CD8-positive, alpha-beta memory T cell (primary cell): ENCODE results near the gene CREB3L1. TPM values are rescaled to one million over a fixed set of nuclear protein-coding genes. Genes with fewer than 3 reads are reported as not detected.

Experiments
- CTCF ChIA-PET: fragments of 350-600 bp; sonication (Branson Sonifier 250); formaldehyde crosslinking; loops from one replicate; lab custom pipeline; 2021; ENCODE audit warnings: antibody characterized with exemption; lab: Charles Lee
- POLR2A ChIA-PET: fragments of 350-600 bp; sonication (Branson Sonifier 250); formaldehyde crosslinking; loops from one replicate; lab custom pipeline; 2021; ENCODE audit warnings: antibody characterized with exemption; lab: Charles Lee
- DNase-seq, 5 donors: peaks; one replicate each; pipeline versions ENCODE4 v3.0.0 to v3.0.0-alpha.2; 2020 to 2022; ENCODE audit warnings: mixed read lengths in 1 of 5
- H3K27ac ChIP-seq: one replicate; pipeline ENCODE4 v1.7.0; 2013; ENCODE audit warnings: low read depth, mild to moderate bottlenecking, low read length, moderate library complexity
- H3K27me3 ChIP-seq: 2 replicates; pipeline ENCODE4 v1.7.0; 2013; ENCODE audit warnings: low read length, mild to moderate bottlenecking; ENCODE audit not compliant: insufficient read depth, poor library complexity, severe bottlenecking
- H3K36me3 ChIP-seq: 2 replicates; pipeline ENCODE4 v1.7.0; 2013; ENCODE audit warnings: mild to moderate bottlenecking, low read length, moderate library complexity; ENCODE audit not compliant: insufficient read depth
- H3K4me1 ChIP-seq: 2 replicates; pipeline ENCODE4 v1.7.0; 2013; ENCODE audit warnings: mild to moderate bottlenecking, low read length, moderate library complexity; ENCODE audit not compliant: insufficient read depth
- H3K4me3 ChIP-seq: 2 replicates; pipeline ENCODE4 v1.7.0; 2013; ENCODE audit warnings: mild to moderate bottlenecking, low read length
- H3K9me3 ChIP-seq: 2 replicates; pipeline ENCODE4 v1.7.0; 2013; ENCODE audit warnings: mild to moderate bottlenecking, low read length
- H3K27ac Mint-ChIP-seq, 8 donors: one replicate each; pipeline ENCODE4 v1.8.0; 2020 to 2021; ENCODE audit warnings: mixed read lengths in 8 of 8, mild to moderate bottlenecking in 6 of 8, inconsistent platforms in 3 of 8, moderate library complexity in 3 of 8
- H3K27me3 Mint-ChIP-seq, 2 donors: one replicate each; pipeline ENCODE4 v1.8.0; 2020 to 2021; ENCODE audit warnings: mixed read lengths in 2 of 2, mild to moderate bottlenecking in 1 of 2, moderate library complexity in 1 of 2
- H3K36me3 Mint-ChIP-seq, 3 donors: one replicate each; pipeline ENCODE4 v1.8.0; 2020 to 2021; ENCODE audit warnings: mixed read lengths in 3 of 3, inconsistent platforms in 1 of 3, mild to moderate bottlenecking in 1 of 3
- H3K4me1 Mint-ChIP-seq, 3 donors: one replicate each; pipeline ENCODE4 v1.8.0; 2020 to 2021; ENCODE audit warnings: mixed read lengths in 3 of 3, inconsistent platforms in 1 of 3, mild to moderate bottlenecking in 1 of 3
- H3K4me3 Mint-ChIP-seq, 7 donors: one replicate each; pipeline ENCODE4 v1.8.0; 2020 to 2021; ENCODE audit warnings: mixed read lengths in 7 of 7, mild to moderate bottlenecking in 6 of 7, moderate library complexity in 4 of 7, inconsistent platforms in 2 of 7
- H3K9me3 Mint-ChIP-seq, 5 donors: one replicate each; pipeline ENCODE4 v1.8.0; 2020 to 2022; ENCODE audit warnings: mixed read lengths in 5 of 5, mild to moderate bottlenecking in 3 of 5, moderate library complexity in 2 of 5, inconsistent platforms in 1 of 5
- polyA plus RNA-seq: library from polyadenylated mRNA; unstranded; fragments of 300-500 nt; fragmentation: Illumina TruSeq; gene quantifications from one replicate; pipeline ENCODE4 v1.2.3, GENCODE V29; 2021
- total RNA-seq, 2 experiments: library from RNA; stranded (reverse); gene quantifications; one replicate each; pipeline ENCODE4 v1.2.3, GENCODE V29; 2021

Gene CREB3L1
- total and polyA plus RNA-seq, 3 experiments from 2014 or later, result not detected

GRCh38 chr11:46347637-46348311, 70.3 kb downstream of the CREB3L1 start:
- Histone ChIP-seq H3K9me3 (no peaks in the 10 kb centered on the region), H3K4me1 (peaks cover 80% of the 10 kb centered on the region), H3K27ac (peak overlapping the region; percentile 63), H3K36me3 (no peaks in the 10 kb centered on the region), H3K27me3 (no peaks in the 10 kb centered on the region), H3K4me3 (peak overlapping the region; percentile 95)
- peaks cover 0 to 21% (median 0%) of the 10 kb centered on the region in 3 donors for H3K36me3 Mint-ChIP-seq
- peak in 1 of 5 donors; percentile 25 for DNase-seq
- H3K4me1 Mint-ChIP-seq, result peaks cover 62 to 79% (median 67%) of the 10 kb centered on the region in 3 donors
- peak overlapping the region; percentile 89 to 98 (median 96) for H3K4me3 Mint-ChIP-seq
- no peaks in the 10 kb centered on the region for H3K9me3 Mint-ChIP-seq
- H3K27ac Mint-ChIP-seq, result peak overlapping the region; percentile 70 to 98 (median 94)
- ChIA-PET POLR2A (interaction anchor here (1.0 to 5.6 kb wide), 4 partner anchors 11 to 105 kb away, joined by 3 to 32 read pairs (median 5); no protein-coding TSS in a partner anchor), CTCF (interaction anchor here (0.6 to 18.1 kb wide), 9 partner anchors 10 to 213 kb away, joined by 3 to 358 read pairs (median 7); no protein-coding TSS in a partner anchor)
- peaks cover 0 to 3% of the 10 kb centered on the region in 2 donors for H3K27me3 Mint-ChIP-seq

- H3K4me3 Mint-ChIP-seq, result peak overlapping the region; percentile 89 to 98 (median 96)
- no peaks in the 10 kb centered on the region for H3K9me3 ChIP-seq
- peaks cover 0 to 3% of the 10 kb centered on the region in 2 donors for H3K27me3 Mint-ChIP-seq
- peak overlapping the region; percentile 70 to 98 (median 94) for H3K27ac Mint-ChIP-seq
- H3K4me1 Mint-ChIP-seq, result peaks cover 70 to 83% (median 74%) of the 10 kb centered on the region in 3 donors
- H3K36me3 ChIP-seq, result no peaks in the 10 kb centered on the region
- peak; percentile 45 to 79 (median 69) for DNase-seq
- POLR2A ChIA-PET, result interaction anchor here (0.6 to 5.6 kb wide), 8 partner anchors 10 to 111 kb away, joined by 3 to 32 read pairs (median 4); partner anchors contain the start of gene MDK
- H3K4me1 ChIP-seq, result peaks cover 81% of the 10 kb centered on the region
- H3K36me3 Mint-ChIP-seq, result peaks cover 0 to 27% (median 0%) of the 10 kb centered on the region in 3 donors
- no peaks in the 10 kb centered on the region for H3K27me3 ChIP-seq
- H3K27ac ChIP-seq, result peak overlapping the region; percentile 63
- CTCF ChIA-PET, result interaction anchor here (0.7 to 18.1 kb wide), 10 partner anchors 9 to 1306 kb away, joined by 3 to 358 read pairs (median 5); no protein-coding TSS in a partner anchor
- peak overlapping the region; percentile 95 for H3K4me3 ChIP-seq
- no peaks in the 10 kb centered on the region for H3K9me3 Mint-ChIP-seq
Observed at GRCh38 chr11:46348566-46349401, 71.3 kb downstream of the CREB3L1 start.

GRCh38 chr11:46350695-46351094, 73.2 kb downstream of the CREB3L1 start:
- Mint-ChIP-seq H3K4me3 (peak overlapping the region; percentile 77 to 98 (median 94)), H3K9me3 (no peaks in the 10 kb centered on the region), H3K4me1 (peaks cover 75 to 82% (median 78%) of the 10 kb centered on the region in 3 donors), H3K27ac (peak overlapping the region; percentile 21 to 96 (median 89)), H3K27me3 (peaks cover 0 to 3% of the 10 kb centered on the region in 2 donors), H3K36me3 (peaks cover 0 to 36% (median 0%) of the 10 kb centered on the region in 3 donors)
- H3K27ac ChIP-seq, result no peak overlapping the region
- no peaks in the 10 kb centered on the region for H3K27me3 ChIP-seq
- H3K4me1 ChIP-seq, result peaks cover 77% of the 10 kb centered on the region
- H3K4me3 ChIP-seq, result peak overlapping the region; percentile 66
- ChIA-PET CTCF (interaction anchor here (1.4 to 18.1 kb wide), 3 partner anchors 16 to 113 kb away, joined by 5 to 358 read pairs (median 6); no protein-coding TSS in a partner anchor), POLR2A (interaction anchor here (0.6 to 5.6 kb wide), 3 partner anchors 19 to 30 kb away, joined by 3 to 32 read pairs (median 5); partner anchors contain the start of gene MDK)
- H3K36me3 ChIP-seq, result no peaks in the 10 kb centered on the region
- H3K9me3 ChIP-seq, result no peaks in the 10 kb centered on the region
- no peak for DNase-seq

DNA sequence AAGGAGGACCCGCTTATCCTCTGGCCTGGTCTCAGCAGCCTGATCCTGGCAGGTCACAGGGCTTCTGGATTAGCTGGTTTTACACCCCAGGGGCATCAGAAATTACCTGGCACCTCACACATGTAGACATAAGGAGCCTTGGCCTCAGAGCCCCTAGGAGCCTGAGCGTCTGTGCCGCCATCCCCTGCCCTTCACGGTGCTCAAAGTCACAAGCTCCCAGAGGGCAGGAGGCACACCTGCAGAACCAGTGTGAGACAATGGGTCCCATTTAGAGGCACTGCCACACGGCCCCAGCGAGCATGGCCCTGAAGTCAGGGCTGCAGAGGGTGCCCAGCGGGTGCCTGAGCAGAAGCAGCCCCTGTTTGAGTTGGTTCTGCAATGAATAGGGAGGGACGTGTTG, 73.7 kb downstream of the CREB3L1 start:
- peaks cover 0 to 39% (median 0%) of the 10 kb centered on the region in 3 donors for H3K36me3 Mint-ChIP-seq
- no peaks in the 10 kb centered on the region for H3K9me3 Mint-ChIP-seq
- peak overlapping the region; percentile 46 to 98 (median 90) for H3K27ac Mint-ChIP-seq
- ChIA-PET CTCF (interaction anchor here (1.2 to 18.1 kb wide), 8 partner anchors 16 to 113 kb away, joined by 4 to 358 read pairs (median 7); no protein-coding TSS in a partner anchor), POLR2A (interaction anchor here (0.6 kb wide), 1 partner anchor 20 kb away, joined by 3 read pairs; no protein-coding TSS in a partner anchor)
- Histone ChIP-seq H3K4me1 (peaks cover 74% of the 10 kb centered on the region), H3K36me3 (peaks cover 2% of the 10 kb centered on the region), H3K27ac (no peak overlapping the region), H3K9me3 (no peaks in the 10 kb centered on the region), H3K4me3 (peak overlapping the region; percentile 66), H3K27me3 (no peaks in the 10 kb centered on the region)
- DNase-seq, result no peak
- peak overlapping the region; percentile 77 to 98 (median 85) for H3K4me3 Mint-ChIP-seq
- H3K27me3 Mint-ChIP-seq, result peaks cover 0 to 3% of the 10 kb centered on the region in 2 donors
- H3K4me1 Mint-ChIP-seq, result peaks cover 74 to 82% (median 78%) of the 10 kb centered on the region in 3 donors

- H3K4me1 Mint-ChIP-seq, result peaks cover 74 to 82% (median 78%) of the 10 kb centered on the region in 3 donors
- no peak for DNase-seq
- H3K4me3 ChIP-seq, result peak overlapping the region; percentile 66
- peaks cover 5% of the 10 kb centered on the region for H3K36me3 ChIP-seq
- H3K27ac ChIP-seq, result peak overlapping the region; percentile 49
- CTCF ChIA-PET, result interaction anchor here (0.6 to 18.1 kb wide), 13 partner anchors 15 to 178 kb away, joined by 3 to 358 read pairs (median 6); no protein-coding TSS in a partner anchor
- POLR2A ChIA-PET, result interaction anchor here (0.6 to 1.7 kb wide), 3 partner anchors 8 to 19 kb away, joined by 3 to 12 read pairs (median 9); no protein-coding TSS in a partner anchor
- H3K27ac Mint-ChIP-seq, result peak overlapping the region; percentile 46 to 98 (median 92)
- peaks cover 0 to 44% (median 0%) of the 10 kb centered on the region in 3 donors for H3K36me3 Mint-ChIP-seq
- no peaks in the 10 kb centered on the region for H3K27me3 ChIP-seq
- peak overlapping the region; percentile 80 to 98 (median 92) for H3K4me3 Mint-ChIP-seq
- H3K27me3 Mint-ChIP-seq, result peaks cover 0 to 3% of the 10 kb centered on the region in 2 donors
- H3K9me3 Mint-ChIP-seq, result no peaks in the 10 kb centered on the region
- peaks cover 73% of the 10 kb centered on the region for H3K4me1 ChIP-seq
- H3K9me3 ChIP-seq, result no peaks in the 10 kb centered on the region
Observed at GRCh38 chr11:46351606-46352005, 74.1 kb downstream of the CREB3L1 start.

- CTCF ChIA-PET, result interaction anchor here (0.6 to 18.1 kb wide), 20 partner anchors 8 to 349 kb away, joined by 3 to 358 read pairs (median 4); partner anchors contain the start of genes ARHGAP1, MDK and ZNF408
- peak overlapping the region; percentile 66 for H3K4me3 ChIP-seq
Observed at GRCh38 chr11:46352063-46352841, 74.8 kb downstream of the CREB3L1 start.

More at GRCh38 chr11:46352063-46352841, 74.8 kb downstream of the CREB3L1 start:
- H3K27ac ChIP-seq, result peak overlapping the region; percentile 49
- Mint-ChIP-seq H3K27ac (peak overlapping the region; percentile 87 to 98 (median 92)), H3K36me3 (peaks cover 0 to 48% (median 0%) of the 10 kb centered on the region in 3 donors), H3K4me3 (peak overlapping the region; percentile 80 to 98 (median 92)), H3K27me3 (no peaks in the 10 kb centered on the region), H3K4me1 (peaks cover 75 to 83% (median 80%) of the 10 kb centered on the region in 3 donors), H3K9me3 (no peaks in the 10 kb centered on the region)
- POLR2A ChIA-PET, result interaction anchor here (0.6 to 1.7 kb wide), 4 partner anchors 8 to 28 kb away, joined by 3 to 12 read pairs (median 7); no protein-coding TSS in a partner anchor
- H3K36me3 ChIP-seq, result peaks cover 5% of the 10 kb centered on the region
- H3K9me3 ChIP-seq, result no peaks in the 10 kb centered on the region
- peak; percentile 74 to 88 (median 78) for DNase-seq
- no peaks in the 10 kb centered on the region for H3K27me3 ChIP-seq
- peaks cover 74% of the 10 kb centered on the region for H3K4me1 ChIP-seq
